Activated CD4-positive, alpha-beta T cell treated with anti-CD3 and anti-CD28 coated beads for 36 hours (primary cell): ENCODE results near the gene PRKD1. TPM values are rescaled to one million over a fixed set of nuclear protein-coding genes. Genes with fewer than 3 reads are reported as not detected.

Experiments
- ATAC-seq: fragments of 200-7000 bp; cut with Tn5 transposase; one replicate; pipeline ENCODE4 v1.10.0; 2021; ENCODE audit warnings: mild to moderate bottlenecking, moderate library complexity
- CTCF ChIA-PET: fragments of 350-600 bp; sonication (Branson Sonifier 250); formaldehyde crosslinking; loops from one replicate; lab custom pipeline; 2021; ENCODE audit warnings: antibody characterized with exemption; lab: Charles Lee
- POLR2A ChIA-PET: fragments of 350-600 bp; sonication (Branson Sonifier 250); formaldehyde crosslinking; loops from one replicate; lab custom pipeline; 2021; ENCODE audit warnings: antibody characterized with exemption, inconsistent platforms; lab: Charles Lee
- DNase-seq: peaks from one replicate; pipeline ENCODE4 v3.0.0-alpha.2; 2020
- H3K27ac Mint-ChIP-seq: one replicate; pipeline ENCODE4 v1.8.0; 2021; ENCODE audit warnings: mixed read lengths
- H3K27me3 Mint-ChIP-seq: one replicate; pipeline ENCODE4 v1.8.0; 2021; ENCODE audit warnings: mixed read lengths
- H3K36me3 Mint-ChIP-seq: one replicate; pipeline ENCODE4 v1.8.0; 2021; ENCODE audit warnings: low read depth, mixed read lengths
- H3K4me1 Mint-ChIP-seq: one replicate; pipeline ENCODE4 v1.8.0; 2021; ENCODE audit warnings: mixed read lengths
- H3K4me3 Mint-ChIP-seq: one replicate; pipeline ENCODE4 v1.8.0; 2021; ENCODE audit warnings: mild to moderate bottlenecking, moderate library complexity, mixed read lengths
- H3K9me3 Mint-ChIP-seq: one replicate; pipeline ENCODE4 v1.8.0; 2021; ENCODE audit warnings: low read depth, mixed read lengths
- intact Hi-C, 2 experiments: fragments of 100-400 bp; cut with DNase I in 1 of 2; cut with micrococcal nuclease in 1 of 2; formaldehyde crosslinking; loops; one replicate each; pipeline versions ENCODE4 v1.14.2 to v1.15.1; 2022 to 2024; cut with DNase I, micrococcal nuclease
- total RNA-seq, 2 experiments: library from RNA; stranded (reverse); gene quantifications; one replicate each; pipeline ENCODE4 v1.2.3, GENCODE V29; 2021

Gene PRKD1
- total RNA-seq, 2 experiments from 2014 or later: not detected

- intact Hi-C loops: no loop called here
- Mint-ChIP-seq H3K4me3 (no peak overlapping the region), H3K9me3 (peaks cover 2% of the 10 kb centered on the region), H3K4me1 (no peaks in the 10 kb centered on the region), H3K27me3 (no peaks in the 10 kb centered on the region), H3K27ac (no peak overlapping the region), H3K36me3 (no peaks in the 10 kb centered on the region)
- CTCF ChIA-PET: no interaction called here
- DNase-seq (no peak), ATAC-seq (no peak)
- POLR2A ChIA-PET: no interaction called here
Observed at GRCh38 chr14:29527286-29527685, 400.4 kb downstream of the PRKD1 start.
